AG04449 (cell line): Measurements from ENCODE around the gene ZNF343.

Experiments used
- CTCF ChIA-PET: fragments of 350-600 bp; formaldehyde crosslinking; extraction: SDS; loops from one replicate; lab custom pipeline; 2021; ENCODE audit warnings: antibody characterized with exemption; lab: Yijun Ruan, JAX
- POLR2A ChIA-PET: fragments of 400-600, 350-600 bp; formaldehyde crosslinking; extraction: SDS; loops from one replicate; lab custom pipeline; 2020; ENCODE audit warnings: antibody characterized with exemption, inconsistent platforms; lab: Yijun Ruan, JAX
- DNase-seq: peaks from one replicate; pipeline ENCODE4 v3.0.0-alpha.2; 2010; ENCODE audit warnings: low read depth, low spot score
- H3K4me3 ChIP-seq: 2 replicates; pipeline ENCODE4 v1.5.1; 2011; ENCODE audit warnings: low read depth, mild to moderate bottlenecking, control low read depth, low read length
- TF ChIP-seq, protein P1 (sequence below): IDR thresholded peaks from one replicate; pipeline ENCODE4 v1.5.1; 2011; ENCODE audit warnings: mild to moderate bottlenecking, moderate library complexity, low read length, control low read depth, inconsistent platforms; ENCODE audit not compliant: insufficient read depth; ENCODE audit errors: missing control alignments

Gene ZNF343

DNA sequence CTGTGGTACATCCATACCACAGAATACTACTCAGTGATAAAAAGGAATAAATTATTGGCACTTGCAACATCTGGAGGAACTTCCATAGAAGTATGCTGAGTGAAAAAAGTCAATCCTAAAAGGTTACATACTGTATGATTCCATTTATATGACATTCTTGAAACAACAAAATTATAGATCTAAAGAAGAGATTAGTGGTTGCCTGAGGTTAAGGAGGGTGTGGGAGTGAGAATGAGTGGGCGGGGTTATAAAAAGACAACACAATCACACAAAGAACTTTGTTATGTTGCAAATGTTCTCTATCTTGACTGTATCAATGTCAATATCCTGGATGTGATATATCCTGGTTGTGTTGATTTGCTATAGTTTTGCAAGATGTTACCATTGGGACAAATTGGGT, 59.3 kb downstream of the ZNF343 start:
- no peak overlapping the region for H3K4me3 ChIP-seq
- DNase-seq, result no peak
- CTCF ChIA-PET, result interaction anchor here (4.5 to 5.0 kb wide), 2 partner anchors 13 to 240 kb away, joined by 37 to 191 read pairs; no protein-coding TSS in a partner anchor
- POLR2A ChIA-PET, result no interaction called here
- TF ChIP-seq, protein P1, sequence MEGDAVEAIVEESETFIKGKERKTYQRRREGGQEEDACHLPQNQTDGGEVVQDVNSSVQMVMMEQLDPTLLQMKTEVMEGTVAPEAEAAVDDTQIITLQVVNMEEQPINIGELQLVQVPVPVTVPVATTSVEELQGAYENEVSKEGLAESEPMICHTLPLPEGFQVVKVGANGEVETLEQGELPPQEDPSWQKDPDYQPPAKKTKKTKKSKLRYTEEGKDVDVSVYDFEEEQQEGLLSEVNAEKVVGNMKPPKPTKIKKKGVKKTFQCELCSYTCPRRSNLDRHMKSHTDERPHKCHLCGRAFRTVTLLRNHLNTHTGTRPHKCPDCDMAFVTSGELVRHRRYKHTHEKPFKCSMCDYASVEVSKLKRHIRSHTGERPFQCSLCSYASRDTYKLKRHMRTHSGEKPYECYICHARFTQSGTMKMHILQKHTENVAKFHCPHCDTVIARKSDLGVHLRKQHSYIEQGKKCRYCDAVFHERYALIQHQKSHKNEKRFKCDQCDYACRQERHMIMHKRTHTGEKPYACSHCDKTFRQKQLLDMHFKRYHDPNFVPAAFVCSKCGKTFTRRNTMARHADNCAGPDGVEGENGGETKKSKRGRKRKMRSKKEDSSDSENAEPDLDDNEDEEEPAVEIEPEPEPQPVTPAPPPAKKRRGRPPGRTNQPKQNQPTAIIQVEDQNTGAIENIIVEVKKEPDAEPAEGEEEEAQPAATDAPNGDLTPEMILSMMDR, result no peak

DNA sequence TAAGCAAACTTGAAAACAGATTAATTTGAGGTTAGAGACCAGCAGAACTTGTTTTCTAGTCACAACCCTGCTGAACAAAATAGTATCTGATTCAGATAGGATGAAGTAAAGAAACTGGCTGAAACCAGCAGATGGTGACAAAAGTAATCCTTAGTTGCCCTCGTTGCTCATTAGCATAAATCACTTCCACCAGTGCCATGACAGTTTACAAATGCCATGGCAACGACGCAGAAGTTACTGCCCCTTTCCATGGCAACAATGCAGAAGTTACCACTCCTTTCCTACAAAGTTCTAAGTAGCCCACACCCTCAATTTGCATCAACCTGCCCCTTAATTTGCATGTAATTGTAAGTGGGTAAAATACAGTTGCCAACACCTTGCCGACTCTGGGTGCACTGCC, 61.9 kb downstream of the ZNF343 start:
- no peak overlapping the region for H3K4me3 ChIP-seq
- no peak for DNase-seq
- ChIA-PET POLR2A (no interaction called here), CTCF (interaction anchor here (0.9 to 3.4 kb wide), 6 partner anchors 8 to 239 kb away, joined by 3 to 21 read pairs (median 5); no protein-coding TSS in a partner anchor)
- TF ChIP-seq, protein P1, result no peak
